ENCODE measurements around the gene WWOX. TPM values are rescaled to one million over a fixed set of nuclear protein-coding genes. Genes with fewer than 3 reads are reported as not detected.

The WWOX gene
- polyA plus RNA-seq, 1 donor (not counting 4 experiments of a cell fraction or from before 2014, with no cell fraction given), result 5.1 TPM

DNA sequence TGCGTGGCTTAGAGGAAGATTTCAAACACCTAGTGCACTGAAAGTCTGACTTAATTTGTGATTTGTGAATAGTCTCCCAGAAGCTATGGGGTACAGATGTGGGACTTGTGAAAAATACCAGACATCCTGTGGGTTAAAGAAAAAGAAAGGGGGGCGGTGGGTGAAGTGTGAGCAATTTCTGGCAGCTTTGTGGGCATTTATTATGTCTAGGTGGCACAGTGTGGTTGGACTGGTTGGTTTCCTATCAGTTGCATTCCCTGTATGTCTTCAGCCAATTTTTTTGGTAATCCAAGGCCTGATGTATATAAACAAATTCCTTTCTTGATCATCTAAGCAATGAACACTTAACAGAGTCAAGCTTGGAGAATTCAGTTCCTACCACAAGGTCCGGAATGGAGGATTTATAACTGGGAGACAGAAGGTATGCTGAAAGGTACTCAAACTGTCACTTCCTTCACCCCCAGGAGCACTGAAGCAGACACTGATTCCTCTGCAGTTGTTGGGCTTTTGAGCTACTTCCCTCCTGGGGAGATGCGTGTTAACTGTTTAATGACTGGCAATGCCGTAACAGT, 211.6 kb downstream of the WWOX start:
- DNase-seq (ENCODE audit: low read depth, low spot score) (no peak), FAIRE-seq (no peak)
- Histone ChIP-seq H3K9ac (ENCODE audit: control insufficient read depth, extremely low read depth, insufficient read depth, low read length) (no peak overlapping the region), H3K36me3 (ENCODE audit: control insufficient read depth in 2 of 2, extremely low read depth in 1 of 2, insufficient read depth in 2 of 2, low read length in 2 of 2) (no peaks in the 10 kb centered on the region), H3K4me3 (ENCODE audit: control insufficient read depth in 2 of 3, extremely low read depth in 1 of 3, insufficient read depth in 2 of 3, low read depth in 1 of 3, low read length in 3 of 3) (no peak overlapping the region), H3K27ac (ENCODE audit: control insufficient read depth, insufficient read depth, low read length) (no peak overlapping the region), H4K20me1 (ENCODE audit: control insufficient read depth, extremely low read depth, insufficient read depth, low read length) (no peaks in the 10 kb centered on the region), H3K4me2 (ENCODE audit: control insufficient read depth, extremely low read depth, insufficient read depth, low read depth, low read length) (no peak overlapping the region), H3K9me1 (ENCODE audit: control insufficient read depth, extremely low read depth, insufficient read depth, low read length) (no peaks in the 10 kb centered on the region), H3K9me3 (ENCODE audit: control insufficient read depth, low read depth, low read length) (no peaks in the 10 kb centered on the region), H2AFZ (ENCODE audit: control insufficient read depth, low read length) (no peak overlapping the region), H3K4me1 (ENCODE audit: control insufficient read depth, extremely low read depth, insufficient read depth, low read length) (peaks cover 6% of the 10 kb centered on the region), H3K79me2 (ENCODE audit: control insufficient read depth, insufficient read depth, low read length) (no peaks in the 10 kb centered on the region), H3K27me3 (ENCODE audit: control insufficient read depth, extremely low read depth, insufficient read depth, low read length) (no peaks in the 10 kb centered on the region)
- TF ChIP-seq, protein P1, sequence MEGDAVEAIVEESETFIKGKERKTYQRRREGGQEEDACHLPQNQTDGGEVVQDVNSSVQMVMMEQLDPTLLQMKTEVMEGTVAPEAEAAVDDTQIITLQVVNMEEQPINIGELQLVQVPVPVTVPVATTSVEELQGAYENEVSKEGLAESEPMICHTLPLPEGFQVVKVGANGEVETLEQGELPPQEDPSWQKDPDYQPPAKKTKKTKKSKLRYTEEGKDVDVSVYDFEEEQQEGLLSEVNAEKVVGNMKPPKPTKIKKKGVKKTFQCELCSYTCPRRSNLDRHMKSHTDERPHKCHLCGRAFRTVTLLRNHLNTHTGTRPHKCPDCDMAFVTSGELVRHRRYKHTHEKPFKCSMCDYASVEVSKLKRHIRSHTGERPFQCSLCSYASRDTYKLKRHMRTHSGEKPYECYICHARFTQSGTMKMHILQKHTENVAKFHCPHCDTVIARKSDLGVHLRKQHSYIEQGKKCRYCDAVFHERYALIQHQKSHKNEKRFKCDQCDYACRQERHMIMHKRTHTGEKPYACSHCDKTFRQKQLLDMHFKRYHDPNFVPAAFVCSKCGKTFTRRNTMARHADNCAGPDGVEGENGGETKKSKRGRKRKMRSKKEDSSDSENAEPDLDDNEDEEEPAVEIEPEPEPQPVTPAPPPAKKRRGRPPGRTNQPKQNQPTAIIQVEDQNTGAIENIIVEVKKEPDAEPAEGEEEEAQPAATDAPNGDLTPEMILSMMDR (optimal IDR thresholded peaks at IDR 0.05 in 1 of 3, IDR thresholded peaks at IDR 0.05 in 1 of 3, conservative IDR thresholded peaks at IDR 0.05 in 1 of 3; ENCODE audit: extremely low read depth in 1 of 3, insufficient read depth in 2 of 3, low read length in 3 of 3), result no peak
- TF ChIP-seq EZH2 (IDR thresholded peaks at IDR 0.05; ENCODE audit: low read length), result no peak
- dilution Hi-C loops (cut with MboI; ENCODE audit: extremely low pct_ligation_motif_present, low sequenced_read_pairs), result no loop called here

DNA sequence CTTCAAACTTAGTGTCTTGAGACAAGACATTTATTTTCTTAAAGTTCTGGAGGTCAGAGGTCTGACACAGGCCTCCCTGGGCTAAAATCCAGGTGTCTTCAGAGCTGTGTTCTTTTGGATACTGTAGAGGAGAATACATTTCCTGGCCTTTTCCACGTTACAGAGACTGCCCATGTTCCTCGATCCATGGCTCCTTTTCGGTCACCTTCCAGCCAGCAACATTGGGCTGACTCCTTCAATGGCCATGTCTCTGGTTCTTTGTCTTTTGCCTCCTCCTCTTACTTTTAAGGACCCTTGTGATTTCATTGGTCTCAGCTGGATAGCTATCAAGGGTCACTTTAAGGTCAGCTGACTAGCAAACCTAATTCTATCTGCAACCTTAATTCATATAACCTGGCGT, 212.4 kb downstream of the WWOX start:
- Histone ChIP-seq H3K4me3 (ENCODE audit: control insufficient read depth in 2 of 3, extremely low read depth in 1 of 3, insufficient read depth in 2 of 3, low read depth in 1 of 3, low read length in 3 of 3) (no peak overlapping the region), H3K4me1 (ENCODE audit: control insufficient read depth, extremely low read depth, insufficient read depth, low read length) (peaks cover 6% of the 10 kb centered on the region), H3K9me3 (ENCODE audit: control insufficient read depth, low read depth, low read length) (no peaks in the 10 kb centered on the region), H3K9me1 (ENCODE audit: control insufficient read depth, extremely low read depth, insufficient read depth, low read length) (no peaks in the 10 kb centered on the region), H2AFZ (ENCODE audit: control insufficient read depth, low read length) (no peak overlapping the region), H3K9ac (ENCODE audit: control insufficient read depth, extremely low read depth, insufficient read depth, low read length) (no peak overlapping the region), H3K36me3 (ENCODE audit: control insufficient read depth in 2 of 2, extremely low read depth in 1 of 2, insufficient read depth in 2 of 2, low read length in 2 of 2) (no peaks in the 10 kb centered on the region), H3K4me2 (ENCODE audit: control insufficient read depth, extremely low read depth, insufficient read depth, low read depth, low read length) (no peak overlapping the region), H3K79me2 (ENCODE audit: control insufficient read depth, insufficient read depth, low read length) (no peaks in the 10 kb centered on the region), H4K20me1 (ENCODE audit: control insufficient read depth, extremely low read depth, insufficient read depth, low read length) (no peaks in the 10 kb centered on the region), H3K27ac (ENCODE audit: control insufficient read depth, insufficient read depth, low read length) (no peak overlapping the region), H3K27me3 (ENCODE audit: control insufficient read depth, extremely low read depth, insufficient read depth, low read length) (no peaks in the 10 kb centered on the region)
- DNase-seq (ENCODE audit: low read depth, low spot score) (no peak), FAIRE-seq (no peak)
- dilution Hi-C loops (cut with MboI; ENCODE audit: extremely low pct_ligation_motif_present, low sequenced_read_pairs), result no loop called here
- TF ChIP-seq, protein P1 (optimal IDR thresholded peaks at IDR 0.05 in 1 of 3, IDR thresholded peaks at IDR 0.05 in 1 of 3, conservative IDR thresholded peaks at IDR 0.05 in 1 of 3; ENCODE audit: extremely low read depth in 1 of 3, insufficient read depth in 2 of 3, low read length in 3 of 3), result no peak
- TF ChIP-seq EZH2 (IDR thresholded peaks at IDR 0.05; ENCODE audit: low read length), result no peak

Measured in keratinocyte (primary cell).